ENCODE measurements around the gene UBAP1.
"Not testable (repeated sequence)": the region's sequence is repeated elsewhere in the genome, so short reads cannot be mapped to it uniquely, and the experiment has no call there.

The UBAP1 gene

DNA sequence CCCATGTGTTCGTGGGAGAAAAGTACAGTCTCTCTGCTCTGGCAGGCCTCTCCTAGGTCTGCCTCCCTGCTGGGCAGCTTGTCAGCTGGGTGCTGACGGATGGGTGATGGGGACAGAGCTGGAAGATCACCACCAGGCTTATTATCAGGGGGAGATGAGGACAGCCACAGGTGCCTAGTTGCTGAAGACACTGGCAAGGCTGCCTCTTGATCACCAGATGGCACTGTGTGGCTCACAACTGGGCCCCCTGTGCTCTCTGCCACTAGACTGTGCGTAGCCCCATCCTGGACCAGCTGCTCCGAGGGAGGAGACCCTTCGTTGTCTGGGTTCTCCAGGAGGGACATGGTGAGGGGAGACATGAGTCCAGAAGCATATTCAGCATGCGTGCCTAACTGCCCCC is 77.3 kb downstream of the UBAP1 start:
- H3K27ac ChIP-seq: no peak overlapping the region
- TF ChIP-seq, protein P1, sequence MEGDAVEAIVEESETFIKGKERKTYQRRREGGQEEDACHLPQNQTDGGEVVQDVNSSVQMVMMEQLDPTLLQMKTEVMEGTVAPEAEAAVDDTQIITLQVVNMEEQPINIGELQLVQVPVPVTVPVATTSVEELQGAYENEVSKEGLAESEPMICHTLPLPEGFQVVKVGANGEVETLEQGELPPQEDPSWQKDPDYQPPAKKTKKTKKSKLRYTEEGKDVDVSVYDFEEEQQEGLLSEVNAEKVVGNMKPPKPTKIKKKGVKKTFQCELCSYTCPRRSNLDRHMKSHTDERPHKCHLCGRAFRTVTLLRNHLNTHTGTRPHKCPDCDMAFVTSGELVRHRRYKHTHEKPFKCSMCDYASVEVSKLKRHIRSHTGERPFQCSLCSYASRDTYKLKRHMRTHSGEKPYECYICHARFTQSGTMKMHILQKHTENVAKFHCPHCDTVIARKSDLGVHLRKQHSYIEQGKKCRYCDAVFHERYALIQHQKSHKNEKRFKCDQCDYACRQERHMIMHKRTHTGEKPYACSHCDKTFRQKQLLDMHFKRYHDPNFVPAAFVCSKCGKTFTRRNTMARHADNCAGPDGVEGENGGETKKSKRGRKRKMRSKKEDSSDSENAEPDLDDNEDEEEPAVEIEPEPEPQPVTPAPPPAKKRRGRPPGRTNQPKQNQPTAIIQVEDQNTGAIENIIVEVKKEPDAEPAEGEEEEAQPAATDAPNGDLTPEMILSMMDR (conservative IDR thresholded peaks at IDR 0.05): peak; percentile 59

GRCh38 chr9:34256987-34257585 is 78.2 kb downstream of the UBAP1 start:
- peak overlapping the region; percentile 30; the same call in 1 of the 2 replicates for H3K27ac ChIP-seq
- TF ChIP-seq, protein P1 (conservative IDR thresholded peaks at IDR 0.05): no peak

- H3K27ac ChIP-seq: no peak overlapping the region
- TF ChIP-seq, protein P1 (conservative IDR thresholded peaks at IDR 0.05): no peak
These were observed 80.5 kb downstream of the UBAP1 start for GRCh38 chr9:34259315-34259714.

- TF ChIP-seq, protein P1 (conservative IDR thresholded peaks at IDR 0.05): no peak
- peak overlapping the region; percentile 13; the same call in 1 of the 2 replicates for H3K27ac ChIP-seq
These were observed 84.1 kb downstream of the UBAP1 start for GRCh38 chr9:34262971-34263370.

GRCh38 chr9:34267660-34268059 is 88.8 kb downstream of the UBAP1 start:
- TF ChIP-seq, protein P1 (conservative IDR thresholded peaks at IDR 0.05): no peak
- H3K27ac ChIP-seq: peak overlapping the region; percentile 80

- no peak overlapping the region for H3K27ac ChIP-seq
- TF ChIP-seq, protein P1 (conservative IDR thresholded peaks at IDR 0.05): no peak
These were observed 92.6 kb downstream of the UBAP1 start for GRCh38 chr9:34271265-34272006.

DNA sequence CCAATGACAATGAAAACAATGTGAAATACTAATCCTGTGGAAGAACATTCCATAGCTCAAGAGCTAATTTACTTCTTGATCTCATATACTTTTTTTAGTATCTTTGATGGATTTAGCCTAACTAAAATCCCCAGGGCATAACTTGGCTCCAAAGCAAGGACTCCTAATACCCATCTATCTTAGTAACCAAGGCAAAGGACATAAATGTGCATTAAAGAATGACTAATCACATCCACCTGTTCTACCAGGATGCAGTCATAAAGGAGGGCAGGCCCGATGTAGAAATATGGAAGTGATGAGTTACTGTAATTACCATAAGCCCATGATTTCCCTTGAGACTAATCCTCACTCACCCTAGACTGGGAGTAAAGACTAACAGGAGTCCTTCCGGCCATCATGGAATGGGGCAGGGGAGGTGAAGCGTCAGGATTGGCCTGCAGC is 93.3 kb downstream of the UBAP1 start:
- H3K27ac ChIP-seq: no peak overlapping the region
- TF ChIP-seq, protein P1 (conservative IDR thresholded peaks at IDR 0.05): no peak

DNA sequence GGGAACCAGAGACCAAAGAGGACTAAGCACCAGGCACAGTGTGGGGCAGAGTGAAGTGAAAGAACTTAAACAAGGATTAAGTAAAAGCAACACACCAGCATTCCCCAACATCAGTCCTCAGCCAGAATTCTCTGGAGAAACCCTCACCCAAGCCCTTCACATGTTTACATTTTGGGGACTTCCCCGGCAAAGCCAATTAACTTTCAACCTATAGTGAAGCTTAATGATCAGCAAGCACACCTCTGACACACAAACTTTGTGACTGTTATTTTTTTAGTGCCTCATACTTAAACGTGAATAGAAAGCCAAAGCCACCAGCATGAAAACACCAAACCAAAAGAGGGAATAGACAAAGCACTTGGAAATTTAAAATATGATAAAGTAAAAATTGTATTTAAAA is 94.7 kb downstream of the UBAP1 start:
- not testable (repeated sequence) for H3K27ac ChIP-seq

All from VCaP (cell line).